Activated naive CD8-positive, alpha-beta T cell treated with anti-CD3 and anti-CD28 coated beads for 36 hours (primary cell): ENCODE data around the gene BMP6. TPM values are rescaled to one million over a fixed set of nuclear protein-coding genes. Genes with fewer than 3 reads are reported as not detected.

Source experiments
- DNase-seq: peaks from one replicate; pipeline ENCODE4 v3.0.0; 2021
- H3K27ac Mint-ChIP-seq: one replicate; pipeline ENCODE4 v1.8.0; 2022; ENCODE audit warnings: mild to moderate bottlenecking, moderate library complexity, mixed read lengths
- H3K27me3 Mint-ChIP-seq: one replicate; pipeline ENCODE4 v1.8.0; 2022; ENCODE audit warnings: mild to moderate bottlenecking, mixed read lengths
- H3K36me3 Mint-ChIP-seq: one replicate; pipeline ENCODE4 v1.8.0; 2021; ENCODE audit warnings: mild to moderate bottlenecking, mixed read lengths
- H3K4me1 Mint-ChIP-seq: one replicate; pipeline ENCODE4 v1.8.0; 2021; ENCODE audit warnings: mixed read lengths
- H3K4me3 Mint-ChIP-seq: one replicate; pipeline ENCODE4 v1.8.0; 2022; ENCODE audit warnings: mild to moderate bottlenecking, moderate library complexity, mixed read lengths
- H3K9me3 Mint-ChIP-seq: one replicate; pipeline ENCODE4 v1.8.0; 2022; ENCODE audit warnings: mixed read lengths
- total RNA-seq, 2 experiments: library from RNA; stranded (reverse); gene quantifications; one replicate each; pipeline ENCODE4 v1.2.3, GENCODE V29; 2021

The BMP6 gene
- total RNA-seq, 2 experiments from 2014 or later: not detected

DNA sequence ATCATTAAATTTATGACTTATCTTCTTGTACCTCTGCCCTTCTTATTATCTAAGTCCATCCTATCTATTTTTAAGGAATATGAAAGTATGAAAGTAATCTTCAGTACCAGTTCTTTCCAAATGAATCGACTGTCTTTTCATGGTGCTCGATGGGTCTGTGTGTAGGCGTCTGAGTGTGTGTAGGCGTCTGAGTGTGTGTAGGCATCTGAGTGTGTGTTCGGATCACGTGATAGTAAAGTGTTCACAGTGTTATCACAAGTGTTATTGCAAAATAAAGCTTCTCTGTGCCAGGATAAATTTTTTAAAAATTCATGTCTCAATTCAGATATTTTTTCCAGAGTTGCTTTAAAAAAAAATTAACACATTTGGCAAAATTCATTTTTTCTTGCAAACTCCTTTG lies 58.3 kb downstream of the BMP6 start:
- no peak for DNase-seq
- H3K4me3 Mint-ChIP-seq: no peak overlapping the region
- no peaks in the 10 kb centered on the region for H3K9me3 Mint-ChIP-seq
- H3K36me3 Mint-ChIP-seq: no peaks in the 10 kb centered on the region
- peaks cover 23% of the 10 kb centered on the region for H3K27me3 Mint-ChIP-seq
- H3K27ac Mint-ChIP-seq: no peak overlapping the region
- no peaks in the 10 kb centered on the region for H3K4me1 Mint-ChIP-seq

DNA sequence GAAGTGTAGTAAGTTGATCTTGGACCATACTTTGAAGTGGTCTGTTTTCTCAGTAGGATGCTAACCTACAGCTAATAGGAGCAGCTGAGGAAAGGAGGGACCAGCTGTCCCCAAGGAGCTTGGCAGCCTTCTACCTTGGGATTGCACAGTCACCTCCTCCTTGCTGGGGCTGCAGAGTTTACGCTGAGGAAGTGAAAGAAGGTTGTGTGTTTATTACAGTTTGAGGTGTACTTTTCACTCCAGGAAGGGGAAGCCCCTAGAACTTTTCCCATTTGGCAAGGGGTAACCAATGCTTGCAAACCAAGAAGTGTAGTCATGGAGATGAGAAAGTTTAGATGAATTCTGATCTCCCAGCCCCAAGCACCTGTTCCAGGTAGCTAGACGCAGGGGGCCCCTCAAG lies 58.8 kb downstream of the BMP6 start:
- Mint-ChIP-seq H3K9me3 (no peaks in the 10 kb centered on the region), H3K27ac (no peak overlapping the region), H3K4me1 (no peaks in the 10 kb centered on the region), H3K27me3 (peaks cover 23% of the 10 kb centered on the region), H3K4me3 (no peak overlapping the region), H3K36me3 (no peaks in the 10 kb centered on the region)
- no peak for DNase-seq

DNA sequence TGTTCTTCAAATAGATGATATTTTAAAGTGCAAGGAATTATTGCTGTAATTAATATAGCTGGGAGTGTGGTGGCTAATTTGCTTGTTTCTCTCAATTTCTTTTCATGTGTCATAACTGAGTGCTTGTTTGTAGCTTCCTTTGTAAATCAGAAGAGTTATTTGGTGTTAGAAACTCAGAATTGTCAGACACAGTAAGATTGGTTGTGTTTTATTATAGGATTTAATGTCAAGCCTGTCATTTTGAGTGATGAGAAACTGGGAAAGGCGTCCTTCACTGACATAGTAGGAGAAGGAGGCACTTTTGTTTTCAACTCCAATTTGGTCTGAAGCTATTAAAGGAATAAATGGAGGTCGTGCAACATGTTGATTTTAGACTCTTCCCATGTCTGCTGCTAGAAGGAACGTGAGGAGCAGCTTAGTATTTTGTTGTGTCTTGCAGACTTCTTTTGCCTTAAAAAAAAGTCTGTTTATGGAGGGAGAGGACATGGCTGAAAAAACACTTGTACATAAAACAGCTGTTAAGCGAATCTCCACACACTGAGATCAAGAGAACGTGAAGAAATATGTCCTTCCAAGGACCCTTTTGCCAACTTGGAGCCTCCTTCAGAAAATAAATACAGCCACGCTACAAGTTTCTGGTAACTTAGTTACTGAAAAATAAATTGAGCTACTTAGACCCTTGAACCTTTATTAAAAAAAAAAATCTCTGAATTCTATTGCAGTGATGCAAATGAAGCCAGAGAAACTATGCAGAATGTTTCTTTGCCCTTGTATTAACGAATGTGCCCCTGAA lies 59.5 kb downstream of the BMP6 start:
- peaks cover 23% of the 10 kb centered on the region for H3K27me3 Mint-ChIP-seq
- H3K36me3 Mint-ChIP-seq: no peaks in the 10 kb centered on the region
- H3K27ac Mint-ChIP-seq: no peak overlapping the region
- no peaks in the 10 kb centered on the region for H3K4me1 Mint-ChIP-seq
- H3K9me3 Mint-ChIP-seq: no peaks in the 10 kb centered on the region
- H3K4me3 Mint-ChIP-seq: no peak overlapping the region
- DNase-seq: no peak

DNA sequence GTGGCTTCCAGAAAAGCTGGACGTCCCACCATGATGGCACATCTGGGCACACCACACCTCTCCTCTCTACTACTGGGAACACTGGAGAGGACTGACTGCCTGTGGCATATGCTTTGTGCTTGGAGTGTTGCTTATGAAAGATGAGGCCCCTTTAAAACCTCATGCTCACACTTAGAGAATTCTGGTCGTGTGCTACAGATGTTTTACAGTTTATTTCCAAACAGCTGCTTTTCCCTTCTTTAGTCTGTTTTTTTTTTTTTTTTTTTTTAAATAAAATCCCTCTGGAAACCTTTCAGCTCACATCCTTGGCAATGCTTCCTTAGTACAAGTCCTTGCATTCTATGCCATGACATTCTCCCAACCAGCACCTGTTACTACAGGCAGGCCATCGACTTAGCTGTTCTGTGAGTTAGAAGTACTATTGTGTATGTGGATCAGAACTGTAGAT lies 60.3 kb downstream of the BMP6 start:
- H3K4me1 Mint-ChIP-seq: no peaks in the 10 kb centered on the region
- no peak overlapping the region for H3K4me3 Mint-ChIP-seq
- H3K27me3 Mint-ChIP-seq: peaks cover 29% of the 10 kb centered on the region
- H3K9me3 Mint-ChIP-seq: no peaks in the 10 kb centered on the region
- no peak overlapping the region for H3K27ac Mint-ChIP-seq
- no peak for DNase-seq
- no peaks in the 10 kb centered on the region for H3K36me3 Mint-ChIP-seq

DNA sequence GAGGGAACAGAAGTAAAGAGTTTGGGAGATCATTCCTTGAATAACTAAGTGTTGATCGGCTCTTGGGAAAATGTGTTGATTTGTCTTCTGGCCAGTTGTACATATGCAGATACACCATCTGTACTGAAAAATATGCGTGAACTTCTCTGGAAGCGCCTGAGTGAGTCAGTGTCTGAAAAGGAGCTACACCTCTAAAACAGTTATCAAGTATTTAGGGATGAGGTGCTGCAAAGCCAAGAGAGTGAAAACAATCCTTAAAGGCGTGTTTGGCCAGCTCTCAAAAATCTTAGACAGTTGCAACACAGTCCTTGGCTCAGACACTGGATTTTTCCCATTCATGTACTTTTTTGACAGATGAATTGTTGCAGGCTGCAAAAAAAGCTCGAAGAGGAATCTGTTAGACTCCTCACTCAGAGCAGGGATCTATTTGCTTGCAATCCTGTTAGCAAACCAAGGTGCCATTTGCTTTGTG lies 61.3 kb downstream of the BMP6 start:
- H3K27me3 Mint-ChIP-seq: peaks cover 28% of the 10 kb centered on the region
- H3K36me3 Mint-ChIP-seq: no peaks in the 10 kb centered on the region
- H3K4me3 Mint-ChIP-seq: no peak overlapping the region
- H3K27ac Mint-ChIP-seq: no peak overlapping the region
- no peaks in the 10 kb centered on the region for H3K4me1 Mint-ChIP-seq
- no peak for DNase-seq
- no peaks in the 10 kb centered on the region for H3K9me3 Mint-ChIP-seq

DNA sequence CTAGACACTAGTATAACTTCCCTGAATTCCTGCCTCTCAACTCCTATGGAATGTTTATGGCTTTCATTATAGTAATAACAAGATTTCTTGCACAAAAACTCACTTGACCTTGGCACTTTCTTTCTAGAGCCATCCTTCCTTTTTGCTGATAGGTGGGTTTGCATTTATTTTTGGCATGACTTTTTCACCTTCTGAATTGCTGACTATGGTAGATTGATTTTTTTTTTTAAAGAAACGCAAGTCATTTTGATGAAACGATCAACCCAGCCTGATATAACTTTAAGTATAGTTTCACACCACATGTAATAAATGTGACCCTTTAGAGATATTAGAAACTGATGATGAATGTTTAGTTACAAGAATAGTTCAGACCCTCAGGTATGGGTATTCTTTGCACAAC lies 61.8 kb downstream of the BMP6 start:
- no peaks in the 10 kb centered on the region for H3K36me3 Mint-ChIP-seq
- peaks cover 33% of the 10 kb centered on the region for H3K27me3 Mint-ChIP-seq
- H3K9me3 Mint-ChIP-seq: no peaks in the 10 kb centered on the region
- no peaks in the 10 kb centered on the region for H3K4me1 Mint-ChIP-seq
- H3K4me3 Mint-ChIP-seq: no peak overlapping the region
- DNase-seq: no peak
- no peak overlapping the region for H3K27ac Mint-ChIP-seq

DNA sequence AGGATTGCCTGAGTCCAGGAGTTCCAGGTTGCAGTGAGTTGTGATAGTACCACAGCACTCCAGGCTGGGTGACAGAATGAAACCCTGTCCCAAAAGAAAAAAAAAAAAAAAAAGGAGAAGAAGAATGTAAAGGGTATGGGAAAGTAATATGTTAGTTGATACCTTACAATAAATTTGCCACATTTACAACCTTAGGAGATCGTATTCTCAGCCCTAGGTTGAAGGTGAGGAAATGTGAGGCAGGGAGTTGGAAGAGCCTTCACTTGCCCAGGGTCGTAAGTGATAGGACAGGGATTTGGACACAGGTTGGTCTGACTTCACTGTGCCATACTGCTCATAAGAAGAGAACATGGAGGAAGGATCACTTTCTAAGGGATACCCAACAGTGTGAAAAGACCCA lies 68.6 kb downstream of the BMP6 start:
- no peak overlapping the region for H3K27ac Mint-ChIP-seq
- no peak overlapping the region for H3K4me3 Mint-ChIP-seq
- no peaks in the 10 kb centered on the region for H3K4me1 Mint-ChIP-seq
- no peaks in the 10 kb centered on the region for H3K9me3 Mint-ChIP-seq
- H3K36me3 Mint-ChIP-seq: no peaks in the 10 kb centered on the region
- DNase-seq: no peak
- peaks cover 35% of the 10 kb centered on the region for H3K27me3 Mint-ChIP-seq

DNA sequence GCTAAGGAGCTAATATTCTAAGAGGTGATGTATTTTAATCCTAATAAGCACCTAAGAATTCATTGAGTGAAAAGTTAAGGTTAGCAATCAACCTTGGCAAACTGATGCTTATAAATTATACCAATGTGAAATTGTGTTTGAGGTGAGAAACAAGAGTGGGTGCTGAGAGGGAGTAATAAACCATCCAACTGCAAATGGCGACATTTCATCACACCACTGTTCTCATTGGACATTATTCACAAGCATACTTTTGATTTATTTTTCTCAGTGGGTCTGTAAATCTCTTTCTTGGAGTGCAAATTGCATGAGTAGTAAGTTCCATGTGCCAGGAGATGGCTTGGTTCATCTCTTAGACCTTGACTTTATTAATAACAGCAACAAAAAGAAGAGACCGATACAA lies 71.5 kb downstream of the BMP6 start:
- H3K4me3 Mint-ChIP-seq: no peak overlapping the region
- DNase-seq: no peak
- H3K27ac Mint-ChIP-seq: no peak overlapping the region
- peaks cover 19% of the 10 kb centered on the region for H3K27me3 Mint-ChIP-seq
- H3K36me3 Mint-ChIP-seq: no peaks in the 10 kb centered on the region
- no peaks in the 10 kb centered on the region for H3K9me3 Mint-ChIP-seq
- H3K4me1 Mint-ChIP-seq: no peaks in the 10 kb centered on the region

DNA sequence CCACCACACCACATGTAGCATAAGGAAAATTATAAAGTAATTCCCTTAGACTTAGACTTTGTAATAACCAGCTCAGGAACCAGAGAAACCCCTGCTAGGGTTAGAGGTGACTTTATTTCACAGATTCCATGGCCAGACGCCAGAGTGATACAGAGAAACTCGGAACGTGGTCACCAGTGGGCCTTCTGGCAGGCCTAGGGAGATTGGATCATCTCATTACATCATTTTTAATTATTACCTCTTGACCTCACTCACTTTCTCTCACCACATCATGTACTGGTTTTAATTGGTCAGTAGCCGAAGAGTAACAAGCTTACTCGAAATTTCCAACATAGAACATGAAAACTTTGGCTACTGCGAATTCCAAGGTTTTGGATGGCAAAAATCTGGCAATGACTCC lies 72.9 kb downstream of the BMP6 start:
- no peak overlapping the region for H3K4me3 Mint-ChIP-seq
- no peaks in the 10 kb centered on the region for H3K36me3 Mint-ChIP-seq
- H3K9me3 Mint-ChIP-seq: no peaks in the 10 kb centered on the region
- no peak overlapping the region for H3K27ac Mint-ChIP-seq
- H3K27me3 Mint-ChIP-seq: peaks cover 16% of the 10 kb centered on the region
- DNase-seq: no peak
- peaks cover 3% of the 10 kb centered on the region for H3K4me1 Mint-ChIP-seq

DNA sequence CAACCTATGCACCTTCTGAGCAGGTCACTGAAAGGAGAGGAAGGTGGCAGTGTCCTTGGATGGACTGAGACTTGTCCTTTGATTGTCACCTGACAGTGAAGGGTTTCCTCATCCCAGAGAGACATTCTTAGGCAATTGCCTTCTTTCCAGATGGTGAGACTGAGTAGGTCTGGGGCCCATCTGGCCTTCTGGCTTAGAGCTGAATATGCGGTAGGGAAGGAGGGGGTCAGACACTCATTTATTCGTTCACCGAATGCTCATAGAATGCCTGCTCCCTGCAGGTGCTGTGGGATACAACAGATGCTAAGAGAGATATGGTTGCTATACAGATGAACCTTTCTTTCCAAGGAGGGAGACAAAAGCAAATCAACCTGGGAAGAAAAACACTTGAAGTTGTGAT lies 76.8 kb downstream of the BMP6 start:
- Mint-ChIP-seq H3K4me3 (no peak overlapping the region), H3K27ac (no peak overlapping the region), H3K27me3 (peaks cover 18% of the 10 kb centered on the region), H3K36me3 (no peaks in the 10 kb centered on the region), H3K9me3 (no peaks in the 10 kb centered on the region), H3K4me1 (peaks cover 3% of the 10 kb centered on the region)
- no peak for DNase-seq

DNA sequence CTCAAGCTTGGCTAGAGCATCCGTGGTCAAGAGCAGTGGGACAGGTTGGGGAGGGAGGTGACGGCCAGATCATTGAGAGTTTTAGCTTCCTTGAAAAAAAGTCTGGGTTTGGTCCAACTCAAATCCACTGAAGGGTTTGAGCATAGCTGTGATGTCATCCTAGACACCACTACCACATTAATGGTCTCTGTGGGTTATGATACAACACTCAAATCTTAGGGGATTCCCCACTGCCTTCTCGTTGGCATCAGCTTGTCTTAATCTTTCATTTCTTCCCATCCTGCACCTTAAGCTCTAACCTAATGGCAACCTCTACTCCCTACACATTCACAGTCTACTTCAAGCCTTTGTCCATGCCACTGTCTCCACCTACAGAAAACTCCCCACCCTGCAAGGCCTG lies 77.3 kb downstream of the BMP6 start:
- Mint-ChIP-seq H3K4me1 (peaks cover 3% of the 10 kb centered on the region), H3K9me3 (no peaks in the 10 kb centered on the region), H3K36me3 (no peaks in the 10 kb centered on the region), H3K27ac (no peak overlapping the region), H3K27me3 (peaks cover 22% of the 10 kb centered on the region), H3K4me3 (no peak overlapping the region)
- no peak for DNase-seq

DNA sequence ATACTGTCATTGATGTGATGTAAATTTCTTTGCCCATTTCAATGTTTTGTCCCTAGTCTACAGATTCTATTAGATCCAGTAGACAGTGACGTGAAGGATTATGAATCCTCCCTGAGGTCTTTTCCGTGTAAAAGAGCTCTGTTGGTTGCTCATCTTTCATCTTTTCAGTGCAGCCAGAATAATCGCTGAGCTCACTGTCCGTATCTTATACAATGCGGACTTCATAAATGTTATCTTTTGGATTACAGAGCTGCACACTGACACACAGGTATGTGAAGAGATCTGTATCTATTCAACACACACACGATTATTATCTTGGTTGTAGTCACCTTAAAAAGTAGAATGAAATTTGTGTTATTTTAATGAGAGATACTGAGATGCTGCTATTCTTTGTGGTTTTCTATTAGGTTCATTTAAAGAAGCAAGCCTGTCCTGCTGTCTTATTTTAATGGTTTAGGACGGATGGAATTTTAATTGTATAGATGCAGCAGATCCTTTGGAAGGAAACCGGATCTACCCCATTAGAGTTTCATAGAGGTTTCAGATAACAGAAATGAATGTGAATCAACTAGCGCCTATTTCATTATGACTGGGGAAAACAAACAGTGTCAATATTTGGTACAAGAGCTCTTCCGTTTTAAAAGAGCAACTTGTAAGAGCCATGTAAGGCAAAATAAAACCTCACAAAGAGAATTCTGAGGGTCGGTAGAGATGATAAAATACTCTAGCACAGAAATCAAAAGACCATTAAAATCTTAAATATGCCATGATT lies 79.4 kb downstream of the BMP6 start:
- no peak overlapping the region for H3K27ac Mint-ChIP-seq
- no peak for DNase-seq
- H3K27me3 Mint-ChIP-seq: peaks cover 31% of the 10 kb centered on the region
- no peak overlapping the region for H3K4me3 Mint-ChIP-seq
- no peaks in the 10 kb centered on the region for H3K9me3 Mint-ChIP-seq
- H3K36me3 Mint-ChIP-seq: no peaks in the 10 kb centered on the region
- peaks cover 3% of the 10 kb centered on the region for H3K4me1 Mint-ChIP-seq

DNA sequence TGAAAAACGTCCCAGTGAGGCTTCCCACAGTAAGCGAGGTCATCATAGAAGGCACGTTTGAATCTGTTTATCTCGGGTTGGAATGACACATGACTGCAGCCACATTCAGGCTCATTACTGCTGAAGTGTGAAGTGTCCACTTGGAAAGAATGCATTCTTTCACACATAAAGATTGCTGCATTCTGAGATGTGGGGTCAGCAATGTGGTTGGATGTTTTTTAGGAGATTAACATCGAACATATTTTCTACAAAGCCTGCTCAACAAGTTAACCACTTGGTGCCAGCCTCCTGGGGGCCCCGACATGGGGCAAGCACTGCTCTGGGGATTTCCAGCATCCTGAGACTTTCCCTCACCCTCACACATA lies 79.9 kb downstream of the BMP6 start:
- no peaks in the 10 kb centered on the region for H3K9me3 Mint-ChIP-seq
- H3K27me3 Mint-ChIP-seq: peaks cover 36% of the 10 kb centered on the region
- H3K4me3 Mint-ChIP-seq: no peak overlapping the region
- DNase-seq: no peak
- no peak overlapping the region for H3K27ac Mint-ChIP-seq
- H3K36me3 Mint-ChIP-seq: no peaks in the 10 kb centered on the region
- peaks cover 3% of the 10 kb centered on the region for H3K4me1 Mint-ChIP-seq

DNA sequence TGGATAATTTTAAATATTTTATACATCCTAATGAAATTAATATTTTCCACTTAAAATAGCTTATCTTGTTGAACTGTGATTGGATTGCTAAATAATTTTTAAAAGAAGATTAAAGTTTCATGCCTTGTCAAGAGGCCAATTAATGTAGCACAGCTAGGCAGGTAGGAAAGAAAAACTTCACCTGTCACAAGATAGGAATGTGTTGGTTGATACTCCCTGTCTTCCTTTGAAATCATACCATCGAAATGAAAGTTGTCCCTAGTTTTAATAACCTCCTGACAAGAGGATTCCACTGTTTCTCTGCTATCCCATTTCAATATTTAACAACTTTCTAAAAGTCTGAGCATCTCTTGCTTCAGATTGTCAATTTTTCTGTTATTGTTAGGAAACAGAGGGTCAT lies 80.8 kb downstream of the BMP6 start:
- Mint-ChIP-seq H3K27ac (no peak overlapping the region), H3K27me3 (peaks cover 42% of the 10 kb centered on the region), H3K4me1 (peaks cover 3% of the 10 kb centered on the region), H3K4me3 (no peak overlapping the region), H3K9me3 (no peaks in the 10 kb centered on the region), H3K36me3 (no peaks in the 10 kb centered on the region)
- no peak for DNase-seq

DNA sequence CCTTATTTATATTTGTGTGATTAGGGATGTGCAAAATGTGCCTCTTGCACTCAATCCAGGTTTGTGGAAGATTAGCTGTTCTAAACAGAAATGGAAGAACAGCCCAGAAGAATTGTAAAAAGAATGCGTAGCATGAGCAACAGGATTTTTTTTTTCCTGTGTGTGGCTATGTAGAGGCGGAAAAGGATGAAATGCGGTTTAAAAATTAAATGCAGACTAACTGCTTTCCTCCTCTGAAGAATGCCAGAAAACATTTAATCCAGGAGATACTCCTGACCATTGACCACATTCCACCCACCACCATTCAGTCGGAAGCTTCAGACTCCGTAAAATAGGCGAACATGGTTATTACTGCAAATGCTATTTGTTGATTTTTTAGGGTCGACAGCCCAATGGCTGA lies 83.4 kb downstream of the BMP6 start:
- Mint-ChIP-seq H3K27ac (no peak overlapping the region), H3K4me3 (no peak overlapping the region), H3K36me3 (no peaks in the 10 kb centered on the region), H3K9me3 (no peaks in the 10 kb centered on the region), H3K27me3 (peaks cover 39% of the 10 kb centered on the region), H3K4me1 (peaks cover 2% of the 10 kb centered on the region)
- no peak for DNase-seq

DNA sequence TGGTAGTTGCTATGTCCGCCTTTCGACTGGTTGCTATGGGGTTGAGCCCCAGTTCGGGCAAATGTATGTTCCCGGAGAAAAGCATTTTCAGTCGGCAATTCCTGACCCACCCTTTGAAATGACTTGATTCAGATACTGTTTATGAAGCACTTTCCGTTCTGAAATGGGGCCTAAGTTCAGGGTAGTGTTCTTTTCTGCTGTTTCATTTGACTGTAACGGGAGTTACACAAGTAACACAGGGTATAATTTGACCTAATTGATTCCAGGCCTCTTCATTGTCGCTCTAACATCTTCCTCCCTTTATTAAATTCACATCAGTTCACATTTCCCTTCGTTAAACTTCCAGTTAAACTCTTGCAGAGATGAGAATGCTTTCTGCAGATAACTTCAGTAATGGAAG lies 85.5 kb downstream of the BMP6 start:
- H3K4me1 Mint-ChIP-seq: peaks cover 2% of the 10 kb centered on the region
- no peak overlapping the region for H3K27ac Mint-ChIP-seq
- no peak for DNase-seq
- peaks cover 35% of the 10 kb centered on the region for H3K27me3 Mint-ChIP-seq
- H3K4me3 Mint-ChIP-seq: no peak overlapping the region
- no peaks in the 10 kb centered on the region for H3K36me3 Mint-ChIP-seq
- no peaks in the 10 kb centered on the region for H3K9me3 Mint-ChIP-seq
